HepG2 (cell line): ENCODE data around the gene VPS52. TPM values are rescaled to one million over a fixed set of nuclear protein-coding genes. Genes with fewer than 3 reads are reported as not detected.

Source experiments
- E2F1 ChIP-seq: sonication (generic); formaldehyde crosslinking; IDR thresholded peaks from 2 replicates; pipeline ENCODE4 v1.5.0; 2020; ENCODE audit warnings: missing genetic modification reagents
- E2F2 ChIP-seq: sonication (generic); formaldehyde crosslinking; IDR thresholded peaks from 2 replicates; pipeline ENCODE4 v1.4.0; 2020; ENCODE audit warnings: missing genetic modification reagents, borderline replicate concordance
- ELK4 ChIP-seq: sonication (generic); formaldehyde crosslinking; IDR thresholded peaks from 2 replicates; pipeline ENCODE4 v1.9.0; 2021; ENCODE audit warnings: missing genetic modification reagents, borderline replicate concordance
- FOXM1 ChIP-seq: sonication (generic); formaldehyde crosslinking; IDR thresholded peaks from 2 replicates; pipeline ENCODE4 v1.5.0; 2020; ENCODE audit warnings: missing genetic modification reagents
- GATAD2A ChIP-seq: IDR thresholded peaks from 2 replicates; pipeline ENCODE4 v1.6.1; 2016
- GPBP1L1 ChIP-seq: sonication (generic); formaldehyde crosslinking; IDR thresholded peaks from 2 replicates; pipeline ENCODE4 v1.5.0; 2020; ENCODE audit warnings: mild to moderate bottlenecking, missing genetic modification reagents
- IKZF4 ChIP-seq: sonication (generic); formaldehyde crosslinking; IDR thresholded peaks from 2 replicates; pipeline ENCODE4 v1.5.1; 2020; ENCODE audit warnings: borderline replicate concordance, mild to moderate bottlenecking, low read depth, missing genetic modification reagents; ENCODE audit errors: not compliant biosample characterization
- RAD21 ChIP-seq: fragments of 450-650 bp; formaldehyde crosslinking; IDR thresholded peaks from 2 replicates; pipeline ENCODE4 v1.5.0; 2020; ENCODE audit warnings: mild to moderate bottlenecking
- RBFOX2 ChIP-seq: fragments of 200-400 bp; formaldehyde crosslinking; IDR thresholded peaks from 2 replicates; pipeline ENCODE4 v1.6.1; 2017; ENCODE audit warnings: low read depth, mild to moderate bottlenecking, low read length
- ZC3H13 ChIP-seq: sonication (generic); formaldehyde crosslinking; IDR thresholded peaks from 2 replicates; pipeline ENCODE4 v1.8.1; 2023; ENCODE audit warnings: mild to moderate bottlenecking, missing genetic modification reagents, moderate library complexity
- ZHX2 ChIP-seq, 2 experiments: sonication (generic) in 1 of 2; formaldehyde crosslinking in 1 of 2; IDR thresholded peaks; 2 replicates each; pipeline versions ENCODE4 v1.6.1 to v1.9.0; 2014 to 2022; ENCODE audit warnings: antibody characterized with exemption in 1 of 2, borderline replicate concordance in 1 of 2, inconsistent platforms in 1 of 2, low read depth in 1 of 2, missing genetic modification reagents in 1 of 2
- ZNF17 ChIP-seq: sonication (generic); formaldehyde crosslinking; IDR thresholded peaks from 2 replicates; pipeline ENCODE4 v1.5.0; 2020; ENCODE audit warnings: mild to moderate bottlenecking, missing genetic modification reagents
- ZNF367 ChIP-seq: sonication (generic); formaldehyde crosslinking; IDR thresholded peaks from 2 replicates; pipeline ENCODE4 v1.4.0; 2020; ENCODE audit warnings: missing genetic modification reagents, borderline replicate concordance
- ZNF678 ChIP-seq: sonication (generic); formaldehyde crosslinking; IDR thresholded peaks from 2 replicates; pipeline ENCODE4 v1.4.0; 2020; ENCODE audit warnings: mild to moderate bottlenecking, missing genetic modification reagents
- polyA plus RNA-seq, 8 experiments: library from polyadenylated mRNA; depleted of rRNA in 3 of 8; stranded (reverse) in 7 of 8; unstranded in 1 of 8; fragments of >200 nt; fragmentation: Illumina TruSeq in 4 of 8; extraction: Trizol in 4 of 8; gene quantifications; 2 replicates each; pipeline versions ENCODE4 v1.2.1 to v1.2.3, GENCODE V29; 2011 to 2016; ENCODE audit warnings: low read depth in 4 of 8, missing spikeins in 1 of 8, mixed read lengths in 1 of 8; ENCODE audit not compliant: insufficient read depth in 1 of 8
- total RNA-seq, 5 experiments: library from RNA; depleted of rRNA; stranded (reverse); fragments of >200 nt; fragmentation: Illumina TruSeq; extraction: Trizol; gene quantifications; 2 replicates each; pipeline ENCODE4 v1.2.3, GENCODE V29; 2016; ENCODE audit warnings: low read depth in 1 of 5
- TF ChIP-seq, protein P1 (sequence below): IDR thresholded peaks from 2 replicates; pipeline ENCODE4 v1.6.1; 2016; ENCODE audit warnings: low read depth

Gene VPS52
- total and polyA plus RNA-seq, 2 of the 13 experiments (the other 11 are each of a cell fraction or from before 2014, with no cell fraction given): 48.9 to 85.5 TPM

GRCh38 chr6:33276864-33277662 lies 5.4 kb upstream of the VPS52 start, which contains the start of gene B3GALT4 (continued):
- TF ChIP-seq ZHX2 (IDR thresholded peaks at IDR 0.05; ENCODE audit: low read depth) (no peak), ZHX2 (CRISPR knock-in tag; IDR thresholded peaks at IDR 0.05; ENCODE audit: borderline replicate concordance) (0 out of 2 replicates have a peak, but pooled peaks have one; percentile 42), GPBP1L1 (CRISPR knock-in tag) (no peak), ZNF367 (CRISPR knock-in tag) (no peak), ELK4 (no peak), GATAD2A (CRISPR knock-in tag) (no peak), RAD21 (peak; percentile 66), E2F2 (CRISPR knock-in tag) (no peak), ZNF678 (CRISPR knock-in tag) (no peak), IKZF4 (CRISPR knock-in tag) (no peak), E2F1 (CRISPR knock-in tag) (no peak), ZNF17 (CRISPR knock-in tag) (no peak), ZC3H13 (CRISPR knock-in tag) (peak; percentile 71), RBFOX2 (peak; percentile 94), FOXM1 (CRISPR knock-in tag) (no peak)
- TF ChIP-seq, protein P1, sequence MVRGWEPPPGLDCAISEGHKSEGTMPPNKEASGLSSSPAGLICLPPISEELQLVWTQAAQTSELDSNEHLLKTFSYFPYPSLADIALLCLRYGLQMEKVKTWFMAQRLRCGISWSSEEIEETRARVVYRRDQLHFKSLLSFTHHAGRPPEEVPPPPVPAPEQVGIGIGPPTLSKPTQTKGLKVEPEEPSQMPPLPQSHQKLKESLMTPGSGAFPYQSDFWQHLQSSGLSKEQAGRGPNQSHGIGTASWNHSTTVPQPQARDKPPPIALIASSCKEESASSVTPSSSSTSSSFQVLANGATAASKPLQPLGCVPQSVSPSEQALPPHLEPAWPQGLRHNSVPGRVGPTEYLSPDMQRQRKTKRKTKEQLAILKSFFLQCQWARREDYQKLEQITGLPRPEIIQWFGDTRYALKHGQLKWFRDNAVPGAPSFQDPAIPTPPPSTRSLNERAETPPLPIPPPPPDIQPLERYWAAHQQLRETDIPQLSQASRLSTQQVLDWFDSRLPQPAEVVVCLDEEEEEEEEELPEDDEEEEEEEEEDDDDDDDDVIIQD: no peak
